ENCODE results near the gene NRXN3.

Gene NRXN3

GRCh38 chr14:79668951-79669350 is 1498.8 kb downstream of the NRXN3 start:
- DNase-seq (ENCODE audit: low read depth in 2 of 2): no peak

- no peak for DNase-seq (ENCODE audit: low read depth in 2 of 2)
Measured at GRCh38 chr14:79670811-79671210, 1500.6 kb downstream of the NRXN3 start.

DNA sequence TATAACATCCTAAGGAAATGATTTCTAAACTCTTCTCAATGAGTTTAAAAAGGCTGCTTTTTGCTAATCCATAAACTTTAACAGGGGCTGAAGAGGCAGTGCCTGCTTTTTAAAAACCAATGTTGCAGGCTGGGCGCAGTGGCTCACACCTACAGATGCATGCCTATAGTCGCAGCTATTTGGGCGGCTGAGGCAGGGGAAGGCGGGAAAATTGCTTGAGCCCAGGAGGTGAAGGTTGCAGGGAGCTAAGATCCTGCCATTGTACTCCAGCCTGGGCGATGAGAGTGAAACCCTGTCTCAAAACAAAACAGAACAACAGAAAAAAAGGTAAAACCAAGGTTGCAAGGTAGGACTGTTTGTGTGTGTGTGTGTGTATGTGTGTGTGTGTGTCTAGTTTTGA is 1509.9 kb downstream of the NRXN3 start:
- DNase-seq (ENCODE audit: low read depth in 2 of 2): no peak

DNA sequence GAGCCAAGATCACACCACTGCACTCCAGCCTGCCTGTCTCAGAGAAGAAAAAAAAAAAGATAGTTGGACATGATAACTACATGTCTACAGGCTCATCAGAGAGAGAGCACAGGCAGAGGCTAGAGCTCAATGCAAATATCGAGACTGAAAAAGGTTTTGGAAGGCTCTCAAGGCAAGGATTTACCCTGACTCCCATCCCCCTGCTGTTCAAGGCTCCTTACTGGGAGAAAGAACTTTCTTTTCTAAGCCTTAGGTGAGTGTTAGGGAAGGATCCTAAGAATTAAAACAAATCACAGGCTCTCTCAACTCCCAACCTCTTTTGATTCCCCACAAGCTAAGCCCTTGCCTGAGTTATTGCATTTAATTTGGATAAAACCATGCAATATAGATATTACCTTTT is 1516.0 kb downstream of the NRXN3 start:
- DNase-seq (ENCODE audit: low read depth in 2 of 2): no peak

DNA sequence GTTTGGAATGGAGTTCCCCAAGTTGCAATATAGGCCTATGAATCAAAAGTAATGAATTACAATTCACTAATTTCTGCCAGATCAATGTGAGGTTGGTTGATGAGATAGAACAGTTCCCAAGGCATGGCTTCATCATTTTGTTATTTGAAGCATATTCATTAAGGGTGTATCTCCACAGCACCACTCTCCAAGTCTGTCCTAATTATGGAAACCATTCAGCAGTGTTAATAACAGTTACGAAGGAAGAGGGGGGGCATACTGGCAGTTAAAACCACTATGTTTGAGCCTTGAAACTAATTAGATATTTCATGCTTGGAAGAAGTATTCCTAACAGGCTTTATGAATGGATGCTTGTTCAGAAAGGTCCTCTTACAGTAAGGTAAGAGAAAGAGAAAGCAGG is 1520.8 kb downstream of the NRXN3 start:
- DNase-seq (ENCODE audit: low read depth in 2 of 2): no peak

DNA sequence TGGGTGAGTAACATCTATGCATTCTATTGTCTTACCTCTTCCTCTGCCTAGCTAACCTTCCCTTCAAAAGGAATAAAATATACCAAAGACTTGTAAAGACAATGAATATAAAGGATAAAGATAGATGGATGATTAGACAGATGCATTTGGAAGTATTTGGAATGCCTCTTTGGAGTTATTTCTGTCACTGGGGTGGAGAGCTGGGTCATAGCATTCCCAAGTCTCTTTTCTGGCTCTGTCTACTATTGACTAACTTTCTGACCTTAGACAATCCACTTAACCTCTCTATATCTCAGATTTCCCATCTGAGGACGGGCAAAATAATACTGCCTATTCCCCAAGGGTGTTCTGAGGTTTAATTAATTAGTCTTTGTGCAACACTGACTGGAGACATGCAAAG is 1523.8 kb downstream of the NRXN3 start:
- no peak for DNase-seq (ENCODE audit: low read depth in 2 of 2)

GRCh38 chr14:79695307-79695706 is 1525.1 kb downstream of the NRXN3 start:
- no peak for DNase-seq (ENCODE audit: low read depth in 2 of 2)

- DNase-seq (ENCODE audit: low read depth in 2 of 2): no peak
Measured at GRCh38 chr14:79698298-79698711, 1528.1 kb downstream of the NRXN3 start.

DNA sequence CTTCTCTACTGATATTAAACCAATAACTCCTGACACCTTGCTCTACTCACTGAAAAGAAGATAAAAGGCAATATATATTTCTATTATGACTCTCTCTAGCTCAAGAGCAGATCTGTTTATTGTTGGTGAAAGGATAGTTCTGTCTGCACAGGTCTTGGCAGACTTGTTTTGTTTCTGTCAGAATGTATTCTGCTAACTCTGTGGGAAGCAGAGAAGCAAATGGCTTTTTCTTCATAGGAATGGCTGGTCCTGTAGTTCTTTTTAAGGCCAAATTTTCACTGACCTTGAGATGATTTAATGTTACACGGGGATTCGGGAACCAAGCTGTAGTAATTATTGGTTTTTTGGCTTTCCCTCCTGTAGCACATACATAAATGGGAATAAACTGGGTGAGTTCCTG is 1529.0 kb downstream of the NRXN3 start:
- no peak for DNase-seq (ENCODE audit: low read depth in 2 of 2)

DNA sequence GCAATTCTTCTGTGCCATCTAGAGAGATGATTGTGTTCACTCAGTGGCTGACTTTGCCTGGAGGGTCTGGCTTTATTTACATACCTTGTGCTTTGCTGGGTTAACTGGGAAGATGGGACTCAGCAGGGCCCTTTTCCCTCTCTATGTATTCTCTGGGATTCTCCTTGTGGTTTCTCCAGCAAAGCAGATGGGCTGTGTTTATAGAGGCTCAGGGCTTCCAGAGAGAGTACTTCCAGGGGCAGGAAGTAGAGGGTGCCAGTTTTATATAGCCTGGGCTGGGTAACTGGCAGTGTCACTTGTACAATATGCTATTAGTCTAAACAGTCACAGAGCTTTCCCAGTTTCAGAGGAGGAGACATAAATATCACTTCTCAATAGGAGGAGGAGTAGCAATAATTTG is 1531.2 kb downstream of the NRXN3 start:
- no peak for DNase-seq (ENCODE audit: low read depth in 2 of 2)

DNA sequence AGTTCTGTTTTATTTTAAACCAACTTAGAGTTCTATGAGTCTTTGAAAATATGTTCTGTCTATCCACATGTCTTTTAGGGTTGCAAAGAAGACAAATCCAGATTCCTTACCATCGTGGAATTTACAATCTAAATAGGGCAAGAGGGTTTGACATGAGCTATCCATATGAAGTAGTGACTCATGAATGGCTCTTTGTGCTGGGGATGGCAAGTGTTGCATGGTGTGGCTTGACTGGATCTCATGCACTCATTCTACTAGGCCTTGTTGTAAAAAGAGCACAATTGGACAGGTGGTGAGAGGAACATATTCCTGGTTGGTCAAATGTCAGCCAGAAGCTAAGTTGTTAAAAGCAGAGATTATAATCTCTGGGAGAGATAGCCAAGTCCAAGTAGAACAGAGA is 1532.0 kb downstream of the NRXN3 start:
- DNase-seq (ENCODE audit: low read depth in 2 of 2): no peak

DNA sequence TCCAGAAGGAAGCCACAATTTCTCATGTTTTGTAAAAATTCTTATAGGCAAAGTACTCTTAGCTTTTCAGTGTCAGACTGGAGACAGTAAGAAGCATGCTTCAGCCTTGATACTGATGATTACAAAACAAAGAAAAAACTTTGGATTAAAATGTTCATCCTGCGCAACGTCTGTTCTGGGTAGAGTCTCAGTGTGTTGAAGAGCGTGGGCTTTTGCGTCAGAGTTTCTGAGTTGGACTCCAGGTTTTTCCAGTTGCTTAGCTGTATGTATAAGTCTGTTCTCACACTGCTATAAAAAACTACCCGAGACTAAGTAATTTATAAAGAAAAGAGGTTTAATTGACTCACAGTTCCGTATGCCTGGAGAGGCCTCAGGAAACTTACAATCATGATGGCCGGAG is 1533.0 kb downstream of the NRXN3 start:
- no peak for DNase-seq (ENCODE audit: low read depth in 2 of 2)

DNA sequence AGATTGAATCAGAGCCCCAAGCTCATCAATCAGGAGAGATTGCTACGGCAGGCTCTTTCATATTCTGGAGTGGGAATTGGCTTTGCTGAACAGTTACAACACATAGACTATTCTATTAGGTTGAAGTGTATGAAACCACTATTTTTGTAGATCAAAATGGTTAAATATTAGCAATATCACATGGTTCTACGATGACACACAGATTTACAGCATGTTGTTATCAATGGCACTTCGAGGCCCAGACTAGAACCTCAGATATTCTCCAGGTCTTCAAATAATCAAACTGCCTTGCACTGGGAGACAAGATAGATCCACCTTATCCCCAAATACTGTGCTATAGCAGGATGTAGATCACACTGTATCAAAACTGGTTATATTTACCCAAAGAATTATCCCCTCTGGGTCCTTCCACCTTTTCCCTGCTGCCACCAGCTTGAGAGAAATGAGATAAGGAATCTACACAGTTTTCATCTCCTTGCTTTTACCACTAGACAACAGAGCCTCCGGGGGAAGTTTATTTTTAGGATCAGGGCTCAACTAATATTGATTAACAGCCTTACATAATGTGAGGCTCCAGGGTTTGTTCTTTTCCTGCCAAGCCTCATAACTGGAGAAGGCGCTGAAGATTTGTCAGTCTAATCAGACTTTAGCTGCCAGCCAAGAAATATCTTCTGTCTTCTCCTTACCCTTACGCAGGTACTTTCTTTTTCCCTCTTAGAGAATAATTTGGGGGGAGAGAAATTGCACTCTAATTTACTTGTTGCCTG is 1534.1 kb downstream of the NRXN3 start:
- DNase-seq (ENCODE audit: low read depth in 2 of 2): no peak

- no peak for DNase-seq (ENCODE audit: low read depth in 2 of 2)
Measured at GRCh38 chr14:79705126-79705894, 1535.1 kb downstream of the NRXN3 start.

DNA sequence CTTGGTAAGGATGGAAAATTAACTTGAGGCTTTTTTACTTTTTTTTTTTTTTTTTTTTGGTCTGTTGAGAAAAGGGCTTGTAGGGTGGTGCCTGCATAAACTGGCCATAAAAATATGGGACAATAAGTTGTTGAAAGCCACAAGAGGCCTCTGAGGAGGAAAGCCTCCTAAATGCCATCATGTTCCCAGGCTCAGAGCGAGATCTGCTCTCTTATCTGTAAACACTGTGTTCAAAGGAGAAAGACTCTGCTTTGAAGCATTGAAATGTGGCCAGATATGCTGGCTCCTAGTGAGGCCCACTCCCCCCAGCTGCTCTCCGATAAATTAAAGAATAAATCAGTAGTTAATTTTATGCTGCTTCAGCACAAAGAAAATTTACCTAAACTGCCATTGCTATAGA is 1536.2 kb downstream of the NRXN3 start:
- no peak for DNase-seq (ENCODE audit: low read depth in 2 of 2)

- no peak for DNase-seq (ENCODE audit: low read depth in 2 of 2)
Measured at GRCh38 chr14:79708426-79709388, 1538.5 kb downstream of the NRXN3 start.

- no peak for DNase-seq (ENCODE audit: low read depth in 2 of 2)
Measured at GRCh38 chr14:79709573-79709972, 1539.4 kb downstream of the NRXN3 start.

DNA sequence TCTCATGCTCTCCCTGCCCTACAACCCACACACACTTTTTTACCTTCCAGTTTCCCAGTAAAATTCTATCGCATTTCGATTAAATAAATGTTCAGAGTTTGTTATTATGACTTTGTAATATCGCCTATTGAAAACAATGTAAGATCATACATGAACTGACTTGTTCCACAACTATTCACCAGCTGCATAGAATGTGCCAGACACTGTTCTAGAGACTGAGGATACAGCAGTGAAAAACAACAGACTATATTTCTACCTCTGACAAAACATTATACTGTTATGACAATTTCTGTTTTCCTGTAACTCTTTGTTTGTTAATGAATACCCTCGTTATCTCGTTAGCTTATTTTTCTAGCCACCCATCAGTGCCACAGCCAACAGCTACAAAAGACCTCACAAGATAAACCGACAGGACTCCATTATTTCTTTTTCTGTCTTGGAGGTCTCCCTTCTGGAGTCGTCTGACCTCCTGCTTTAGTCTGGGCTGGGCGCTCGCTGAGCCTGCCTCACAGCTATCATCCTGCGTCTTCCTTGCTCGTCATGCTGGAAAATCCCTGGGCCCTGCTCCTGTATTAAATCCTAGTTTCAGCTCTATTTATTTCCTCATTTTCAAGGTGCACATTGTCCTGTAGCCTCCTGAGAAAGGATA is 1542.3 kb downstream of the NRXN3 start:
- DNase-seq (ENCODE audit: low read depth in 2 of 2): no peak

- DNase-seq (ENCODE audit: low read depth in 2 of 2): no peak
Measured at GRCh38 chr14:79721399-79722084, 1551.4 kb downstream of the NRXN3 start.

DNA sequence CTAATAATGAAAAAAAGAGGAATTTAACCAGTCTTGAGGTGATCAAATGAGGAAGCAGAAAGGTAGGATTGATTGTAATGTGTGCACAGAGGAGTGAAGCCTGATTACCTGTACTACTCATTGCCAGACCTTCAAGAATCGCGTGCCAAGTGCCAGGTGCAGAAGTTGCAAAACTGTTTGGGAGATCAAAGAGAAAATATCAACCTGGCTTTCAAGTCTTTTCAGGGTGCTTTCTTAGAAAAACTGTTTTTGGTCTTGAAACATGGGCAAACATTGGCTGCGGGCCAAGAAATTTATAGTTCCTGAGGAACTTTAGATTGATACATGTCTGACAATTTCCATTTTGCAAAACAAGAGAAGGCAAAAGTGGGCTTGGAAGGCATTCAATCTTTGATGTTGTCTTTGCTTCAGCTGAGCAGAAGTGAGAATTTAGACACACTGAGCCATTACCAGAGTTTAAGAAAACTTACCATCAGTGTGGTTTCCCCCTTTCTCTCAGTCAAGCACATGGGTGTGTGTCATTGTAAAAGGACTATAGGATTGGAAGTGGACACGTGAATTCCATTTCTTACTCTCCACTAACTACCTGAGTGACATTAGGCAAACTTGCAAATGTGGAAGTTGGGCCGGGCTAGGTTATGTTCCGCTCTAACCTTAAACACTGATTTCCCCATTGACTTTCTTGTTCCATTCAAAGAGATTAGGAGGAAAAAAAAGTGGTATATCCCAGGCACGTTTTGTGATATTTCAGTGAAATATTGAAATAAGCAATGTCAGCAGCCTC is 1555.0 kb downstream of the NRXN3 start:
- no peak for DNase-seq (ENCODE audit: low read depth in 2 of 2)
